HG03139 (cell line): ENCODE data around the gene C1orf21.

ENCODE experiments used
- ATAC-seq: cut with Tn5 transposase; IDR thresholded peaks from one replicate; pipeline ENCODE4 v1.9.1; 2021; ENCODE audit not compliant: unreplicated experiment

Gene C1orf21

GRCh38 chr1:184512724-184513123 lies 125.9 kb downstream of the C1orf21 start:
- ATAC-seq = no peak

GRCh38 chr1:184513421-184513820 lies 126.6 kb downstream of the C1orf21 start:
- ATAC-seq = no peak

- ATAC-seq = no peak
Observed at GRCh38 chr1:184513966-184514365, 127.1 kb downstream of the C1orf21 start.

- ATAC-seq = no peak
Observed at GRCh38 chr1:184514447-184514846, 127.6 kb downstream of the C1orf21 start.

DNA sequence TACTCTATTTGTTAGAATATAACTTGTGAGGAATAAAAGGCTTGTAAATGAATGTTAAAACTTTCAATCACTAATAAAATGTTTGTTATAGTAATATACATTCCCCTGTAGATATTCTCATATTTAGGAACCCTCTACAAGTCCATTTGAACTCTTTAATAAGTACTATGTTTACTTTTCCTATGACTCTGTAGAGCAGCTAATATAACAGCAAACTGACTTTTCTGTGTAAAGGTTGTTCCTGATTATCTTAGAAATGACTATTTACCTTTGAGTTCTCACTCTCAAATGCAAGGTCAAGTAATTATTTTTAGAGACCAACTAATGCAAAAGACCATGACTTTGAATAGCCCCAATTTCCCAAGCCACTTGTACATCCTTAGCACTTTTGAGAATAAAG lies 130.3 kb downstream of the C1orf21 start:
- no peak for ATAC-seq

DNA sequence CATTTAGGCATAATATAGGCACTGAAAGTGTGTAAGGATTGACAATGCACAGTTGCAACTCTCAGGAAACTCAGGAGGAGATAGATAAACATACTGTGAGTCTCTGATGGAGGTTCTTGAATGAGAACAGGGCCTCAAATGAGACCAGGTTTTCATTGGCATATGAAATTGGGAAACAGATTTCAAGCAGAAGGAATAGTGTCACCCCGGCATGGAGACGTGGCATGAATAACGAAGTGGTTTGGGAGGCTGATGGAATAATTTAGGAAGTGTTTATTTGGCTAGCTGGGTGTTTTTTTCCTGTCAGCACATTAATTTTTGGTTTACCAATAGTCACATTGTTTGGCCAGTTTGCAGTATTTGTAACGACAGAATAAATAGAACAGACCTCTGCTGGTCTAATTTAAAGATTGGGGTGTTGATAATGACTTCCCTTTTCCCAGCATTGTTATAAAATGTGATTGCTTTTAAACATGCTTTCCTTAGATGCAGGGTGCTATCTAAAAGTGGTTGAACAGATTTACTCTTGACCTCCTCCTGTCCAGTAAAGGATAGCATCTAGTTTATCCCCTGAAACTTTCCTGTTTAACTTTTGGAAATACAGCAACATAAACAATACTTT lies 132.0 kb downstream of the C1orf21 start:
- no peak for ATAC-seq

GRCh38 chr1:184520336-184520735 lies 133.5 kb downstream of the C1orf21 start:
- no peak for ATAC-seq

DNA sequence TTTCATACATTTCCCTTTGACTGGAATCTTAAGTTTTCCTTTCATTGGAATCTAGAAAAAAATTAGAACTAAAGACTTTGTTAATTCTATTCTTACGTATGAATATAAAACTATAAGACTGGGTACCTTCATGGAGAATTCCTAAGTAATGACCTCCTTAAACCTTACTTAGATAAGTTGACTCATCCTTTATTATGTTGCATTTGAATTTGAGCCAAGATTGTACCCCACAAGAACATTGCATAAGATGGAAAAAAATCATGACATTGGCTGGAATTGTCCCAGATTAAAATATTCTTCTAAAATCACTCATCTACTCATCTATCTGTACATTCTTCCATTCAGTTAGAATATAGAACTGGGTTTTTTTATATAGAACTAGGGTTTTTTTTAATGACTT lies 137.4 kb downstream of the C1orf21 start:
- ATAC-seq = no peak

DNA sequence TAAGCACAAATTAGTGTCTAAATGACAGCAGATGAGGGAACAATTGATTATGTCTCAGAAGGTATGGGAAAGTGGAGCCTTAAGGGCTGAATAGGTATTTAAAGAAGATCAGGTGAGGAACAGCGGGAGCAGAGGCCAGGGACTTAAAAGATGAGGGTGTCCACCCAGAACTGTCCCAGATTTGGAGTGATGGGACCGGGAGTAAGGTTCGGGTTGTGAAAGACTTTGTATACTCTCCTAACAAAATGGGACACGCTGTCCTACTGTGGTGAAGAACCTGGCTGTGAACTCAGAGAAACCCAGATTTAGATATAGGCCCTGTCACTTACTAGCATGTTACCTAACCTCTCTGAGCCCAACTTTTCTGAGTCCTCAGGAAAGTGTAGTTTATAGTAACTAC lies 140.6 kb downstream of the C1orf21 start:
- ATAC-seq = no peak

- ATAC-seq = no peak
Observed at GRCh38 chr1:184530226-184530625, 143.4 kb downstream of the C1orf21 start.

DNA sequence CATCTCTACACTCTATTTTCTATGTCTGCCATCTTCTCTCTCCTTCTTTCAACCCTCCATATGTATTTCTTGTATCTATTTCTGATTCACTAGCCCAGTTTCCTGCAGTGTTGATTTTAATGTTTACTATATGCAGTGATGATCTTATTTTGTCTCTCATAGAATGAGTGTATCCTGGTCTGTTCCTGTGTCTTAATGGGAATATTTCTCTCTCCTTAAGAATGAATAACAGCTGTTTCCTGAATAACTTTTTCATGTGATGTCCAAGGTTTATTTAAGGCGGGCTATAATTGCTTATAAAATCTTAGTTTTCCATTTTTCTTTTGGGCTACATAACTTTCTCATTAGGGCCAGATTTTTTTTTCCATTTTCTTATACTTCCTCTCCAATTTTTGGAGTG lies 144.5 kb downstream of the C1orf21 start:
- ATAC-seq = no peak

GRCh38 chr1:184532199-184532598 lies 145.4 kb downstream of the C1orf21 start:
- ATAC-seq = no peak

- no peak for ATAC-seq
Observed at GRCh38 chr1:184533049-184533448, 146.2 kb downstream of the C1orf21 start.

DNA sequence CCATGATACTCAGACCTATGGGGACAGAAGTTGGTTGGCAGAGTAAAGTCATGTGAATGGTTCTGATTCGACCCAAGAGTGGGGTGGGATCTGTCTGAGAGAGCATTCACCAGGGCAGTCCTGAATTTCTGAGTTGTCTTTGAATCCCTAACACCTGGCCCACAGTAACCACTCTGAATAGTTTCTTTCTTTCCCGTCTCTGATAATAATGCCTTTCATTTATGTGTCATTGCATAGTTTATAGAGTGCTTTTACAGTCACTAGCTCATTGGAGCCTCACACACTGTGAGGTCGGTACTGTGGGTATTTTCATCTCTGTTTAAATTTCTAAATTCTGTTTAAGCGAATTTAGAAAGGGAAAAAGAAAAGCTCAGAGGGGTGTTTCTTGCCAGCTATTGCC lies 147.1 kb downstream of the C1orf21 start:
- no peak for ATAC-seq

DNA sequence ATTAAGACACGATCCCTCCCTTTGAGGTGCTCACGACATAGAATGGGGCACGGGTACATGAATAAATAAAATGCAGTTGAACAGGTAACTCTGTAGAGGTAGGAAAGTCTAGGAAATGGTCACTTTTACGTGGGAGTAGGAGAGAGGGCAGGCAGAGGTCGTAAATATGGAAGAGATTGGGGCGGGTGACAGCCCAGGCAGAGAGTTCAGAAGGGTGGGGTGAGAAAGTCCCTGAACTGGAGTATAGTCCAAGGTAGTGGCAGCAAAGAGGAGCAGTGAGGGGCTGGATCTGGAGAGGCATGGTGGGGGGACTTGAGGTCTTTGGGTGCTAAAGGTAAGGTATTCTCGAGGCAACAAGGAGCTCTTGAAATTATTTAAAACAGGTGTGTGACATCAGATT lies 147.9 kb downstream of the C1orf21 start:
- ATAC-seq = no peak

DNA sequence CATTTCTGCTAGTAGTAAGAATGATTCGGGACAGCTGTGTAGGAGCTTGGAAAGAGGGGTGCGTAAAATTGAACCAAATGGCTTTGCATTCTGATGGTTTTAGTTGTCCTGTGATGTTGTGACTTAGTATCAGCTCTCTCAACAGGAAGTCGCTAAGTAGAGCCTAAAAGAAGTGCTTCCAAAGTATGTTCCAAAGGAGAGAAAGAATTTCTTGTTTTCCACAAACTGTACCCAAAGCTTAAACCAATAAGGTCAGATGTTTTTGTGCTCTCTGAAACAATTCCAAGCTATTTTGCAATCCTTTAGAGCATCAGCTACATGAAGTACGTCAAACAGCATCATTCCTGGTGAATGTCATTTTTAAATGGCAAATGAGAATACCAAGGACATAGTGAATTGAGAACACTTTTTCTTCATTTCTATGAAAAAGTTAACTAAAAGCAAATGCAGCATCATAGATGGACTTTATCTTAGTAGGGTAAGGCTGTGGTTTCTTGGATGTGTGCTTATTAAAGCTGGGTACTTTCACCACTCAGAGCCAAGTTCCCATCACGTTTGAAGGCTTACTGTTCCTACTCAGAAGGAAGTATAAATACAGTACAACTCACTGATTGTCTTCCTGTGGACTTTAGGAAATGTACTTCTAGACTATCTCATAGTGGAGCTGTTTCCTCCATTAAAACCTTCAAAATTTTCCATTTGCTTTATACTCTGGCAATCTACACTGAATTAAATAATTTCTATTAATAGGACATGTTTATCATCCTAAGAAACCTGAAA lies 148.6 kb downstream of the C1orf21 start:
- ATAC-seq = no peak

DNA sequence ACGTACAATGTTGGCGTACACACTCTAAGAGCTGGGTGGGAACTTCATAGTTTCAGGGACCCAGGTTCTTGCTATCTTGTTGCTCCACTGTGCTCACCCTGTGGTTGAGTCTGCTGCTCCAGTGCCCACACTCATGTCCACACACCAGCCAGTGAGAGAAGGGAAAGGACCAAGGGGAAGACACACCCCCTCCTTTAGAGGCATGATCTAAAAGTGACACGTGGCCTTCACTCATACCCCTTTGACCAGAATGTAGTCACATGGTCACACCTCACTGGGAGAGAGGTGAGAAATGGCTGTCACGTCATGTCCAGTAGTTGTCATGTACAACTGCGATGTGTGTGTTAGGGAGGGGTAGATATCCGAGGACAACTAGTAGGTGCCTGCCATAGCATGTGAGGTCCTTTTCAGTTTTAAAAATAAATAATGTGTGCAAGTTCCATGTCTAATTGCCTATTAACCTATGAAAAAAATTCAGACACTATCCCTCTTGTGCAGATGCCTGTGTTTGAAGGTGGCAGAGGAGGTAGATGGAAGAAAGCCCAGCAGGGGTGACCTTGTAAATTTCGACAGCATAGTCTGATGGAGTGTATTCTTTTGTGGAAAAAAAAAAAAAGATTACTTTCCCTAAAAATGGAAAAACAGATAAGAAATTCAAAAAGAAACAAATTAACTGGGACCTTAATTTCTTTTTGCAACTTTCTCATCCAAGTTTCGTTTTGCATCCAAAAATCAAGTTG lies 149.6 kb downstream of the C1orf21 start:
- no peak for ATAC-seq

GRCh38 chr1:184539580-184539979 lies 152.8 kb downstream of the C1orf21 start:
- ATAC-seq = no peak

DNA sequence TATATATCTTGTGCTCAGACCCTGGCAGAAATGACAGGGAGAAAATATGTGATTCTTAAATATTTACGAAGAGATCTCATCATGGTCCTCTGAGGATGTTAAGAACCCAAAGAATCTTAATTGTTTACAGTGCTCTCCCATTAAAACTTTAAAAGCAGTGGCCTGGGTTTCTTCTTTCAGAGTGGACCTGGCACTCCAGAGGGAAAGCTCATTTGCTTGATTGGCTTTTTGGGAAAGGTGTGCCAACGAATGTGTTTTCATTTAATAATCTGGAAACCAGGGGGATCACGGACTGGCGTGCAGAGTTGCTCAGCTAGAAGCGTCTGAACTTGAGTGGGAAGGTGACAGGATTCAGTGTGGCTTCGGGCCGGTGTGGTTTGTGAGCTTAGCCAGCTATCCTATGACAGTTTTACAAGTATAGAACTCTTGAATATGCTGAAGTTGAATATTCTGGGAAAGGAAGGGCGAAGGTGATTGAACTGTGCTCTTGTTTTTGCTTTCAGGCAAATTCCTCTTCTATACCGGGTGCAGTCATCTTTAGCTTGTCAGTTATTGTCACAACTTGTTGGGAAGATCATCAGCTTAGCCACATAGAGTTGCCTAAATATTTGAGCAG lies 154.8 kb downstream of the C1orf21 start:
- no peak for ATAC-seq

DNA sequence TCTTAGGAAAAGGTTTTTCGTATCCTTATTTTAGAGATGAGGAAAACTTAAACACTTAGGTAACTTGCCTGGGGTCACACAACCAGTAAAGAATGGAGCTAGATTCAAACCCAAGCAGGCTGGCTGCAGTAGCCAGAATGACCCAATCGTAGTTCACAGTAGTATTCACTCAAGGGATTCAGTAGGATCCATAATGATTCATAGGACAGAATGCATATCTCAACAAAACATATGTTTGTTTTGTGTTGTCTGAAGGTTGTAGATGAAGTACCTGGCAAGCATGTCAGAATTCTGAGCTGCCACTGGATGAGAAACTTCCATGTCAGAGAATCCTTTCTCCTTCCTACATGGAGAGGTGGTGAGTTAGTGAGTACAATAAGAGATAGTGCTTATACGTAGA lies 155.5 kb downstream of the C1orf21 start:
- no peak for ATAC-seq

DNA sequence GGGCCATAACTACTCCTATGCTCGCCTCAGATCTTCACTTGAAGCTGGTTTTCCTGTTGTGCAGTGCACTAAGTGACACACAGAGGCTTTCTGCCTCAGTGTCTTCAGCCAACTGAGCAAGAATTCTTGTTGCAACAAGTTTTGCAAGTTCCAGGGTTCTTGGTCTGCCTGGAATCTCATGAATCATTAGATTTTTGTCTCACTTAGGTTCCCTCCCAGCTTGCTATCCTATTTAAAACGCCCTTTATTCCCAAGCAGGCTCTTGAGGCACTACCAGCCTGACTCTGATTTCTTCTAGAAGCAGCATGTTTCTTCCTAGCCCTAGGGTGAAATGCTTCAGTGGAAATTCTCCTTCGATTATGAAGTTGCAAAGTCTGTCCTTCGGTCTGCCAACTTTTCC lies 158.8 kb downstream of the C1orf21 start:
- ATAC-seq = no peak

DNA sequence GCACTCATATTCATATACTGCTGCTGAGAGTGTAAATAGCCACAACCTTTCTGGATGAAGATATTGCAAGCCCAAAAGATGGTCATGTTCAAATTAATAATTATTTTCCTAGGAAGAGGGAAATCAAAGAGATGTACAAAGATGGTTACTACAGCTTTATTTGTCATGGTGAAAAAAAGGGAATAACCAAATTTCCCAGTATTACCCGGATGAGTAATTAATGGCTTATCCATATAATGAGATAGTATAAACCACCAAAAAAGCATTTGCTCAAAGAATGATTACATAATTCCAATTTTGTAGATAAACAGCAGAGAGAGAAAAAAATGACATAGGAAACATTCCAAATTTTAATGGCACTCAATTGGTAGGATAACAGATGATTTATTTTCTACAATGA lies 165.6 kb downstream of the C1orf21 start:
- no peak for ATAC-seq
